OCI-LY7 (cell line): Measurements from ENCODE around the gene WNT1.

Source experiments
- EZH2phosphoT487 ChIP-seq: fragments of 200-600 bp; sonication (generic); IDR thresholded peaks from 2 replicates; pipeline ENCODE4 v1.6.1; 2018; ENCODE audit warnings: low read depth, borderline replicate concordance, mild to moderate bottlenecking, mixed run types, antibody characterized with exemption, low read length, moderate library complexity, mixed read lengths
- TF ChIP-seq, protein P1 (sequence below): fragments of 200-600 bp; sonication (generic); conservative IDR thresholded peaks from 2 replicates; pipeline ENCODE4 v1.5.1; 2014; ENCODE audit warnings: mild to moderate bottlenecking, antibody characterized with exemption, low read length, moderate library complexity, mixed read lengths

- TF ChIP-seq, protein P1, sequence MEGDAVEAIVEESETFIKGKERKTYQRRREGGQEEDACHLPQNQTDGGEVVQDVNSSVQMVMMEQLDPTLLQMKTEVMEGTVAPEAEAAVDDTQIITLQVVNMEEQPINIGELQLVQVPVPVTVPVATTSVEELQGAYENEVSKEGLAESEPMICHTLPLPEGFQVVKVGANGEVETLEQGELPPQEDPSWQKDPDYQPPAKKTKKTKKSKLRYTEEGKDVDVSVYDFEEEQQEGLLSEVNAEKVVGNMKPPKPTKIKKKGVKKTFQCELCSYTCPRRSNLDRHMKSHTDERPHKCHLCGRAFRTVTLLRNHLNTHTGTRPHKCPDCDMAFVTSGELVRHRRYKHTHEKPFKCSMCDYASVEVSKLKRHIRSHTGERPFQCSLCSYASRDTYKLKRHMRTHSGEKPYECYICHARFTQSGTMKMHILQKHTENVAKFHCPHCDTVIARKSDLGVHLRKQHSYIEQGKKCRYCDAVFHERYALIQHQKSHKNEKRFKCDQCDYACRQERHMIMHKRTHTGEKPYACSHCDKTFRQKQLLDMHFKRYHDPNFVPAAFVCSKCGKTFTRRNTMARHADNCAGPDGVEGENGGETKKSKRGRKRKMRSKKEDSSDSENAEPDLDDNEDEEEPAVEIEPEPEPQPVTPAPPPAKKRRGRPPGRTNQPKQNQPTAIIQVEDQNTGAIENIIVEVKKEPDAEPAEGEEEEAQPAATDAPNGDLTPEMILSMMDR = no peak
- TF ChIP-seq EZH2phosphoT487 = no peak
Observed at GRCh38 chr12:48978741-48979601, 849 bp downstream of the WNT1 start.
